Omental fat pad (tissue), 4 donors: ENCODE results near the gene FOXP1. TPM values are rescaled to one million over a fixed set of nuclear protein-coding genes. Genes with fewer than 3 reads are reported as not detected.

Experiments
- ATAC-seq: fragments of 150-250 bp; one replicate; pipeline ENCODE4 v1.9.1; 2016; ENCODE audit warnings: mild to moderate bottlenecking, moderate library complexity; ENCODE audit not compliant: low FRiP score
- DNase-seq: peaks from one replicate; pipeline ENCODE4 v3.0.0-alpha.2; 2019; ENCODE audit warnings: low spot score
- CTCF ChIP-seq, 3 donors: fragments of 450-650 bp; IDR thresholded peaks; one replicate each; pipeline ENCODE4 v1.5.1; 2016 to 2017; ENCODE audit warnings: antibody characterized with exemption in 3 of 3, mild to moderate bottlenecking in 3 of 3, moderate library complexity in 2 of 3
- total RNA-seq, 4 donors: library from RNA; depleted of rRNA; stranded (reverse); fragments of >200 nt; gene quantifications; one replicate each; pipeline ENCODE4 v1.1.0, GENCODE V29; 2016

Gene FOXP1
- total RNA-seq, 4 donors from 2014 or later: 72.4 to 128 (median 76.7) TPM

- ATAC-seq: peak; percentile 83
- no peak for DNase-seq
- no peak for TF ChIP-seq CTCF (IDR thresholded peaks at IDR 0.05)
Measured at GRCh38 chr3:71503525-71504249, 79.8 kb downstream of the FOXP1 start.

GRCh38 chr3:71502066-71502625 is 81.4 kb downstream of the FOXP1 start:
- ATAC-seq (no peak), DNase-seq (no peak)
- TF ChIP-seq CTCF (IDR thresholded peaks at IDR 0.05): no peak

GRCh38 chr3:71500696-71501095 is 82.8 kb downstream of the FOXP1 start:
- ATAC-seq: no peak
- DNase-seq: no peak
- no peak for TF ChIP-seq CTCF (IDR thresholded peaks at IDR 0.05)

GRCh38 chr3:71499227-71499876 is 84.2 kb downstream of the FOXP1 start:
- no peak for DNase-seq
- TF ChIP-seq CTCF (IDR thresholded peaks at IDR 0.05): no peak
- no peak for ATAC-seq

GRCh38 chr3:71498543-71498942 is 85.0 kb downstream of the FOXP1 start:
- DNase-seq (no peak), ATAC-seq (no peak)
- no peak for TF ChIP-seq CTCF (IDR thresholded peaks at IDR 0.05)

- TF ChIP-seq CTCF (IDR thresholded peaks at IDR 0.05): no peak
- ATAC-seq (no peak), DNase-seq (no peak)
Measured at GRCh38 chr3:71497971-71498444, 85.5 kb downstream of the FOXP1 start.
